ENCODE results near the gene KY.

GRCh38 chr3:134681522-134681900 is 30.7 kb upstream of the KY start:
- no peak for TF ChIP-seq EZH2 (IDR thresholded peaks at IDR 0.05; ENCODE audit: low read depth, unreplicated experiment)
- TF ChIP-seq, protein P1, sequence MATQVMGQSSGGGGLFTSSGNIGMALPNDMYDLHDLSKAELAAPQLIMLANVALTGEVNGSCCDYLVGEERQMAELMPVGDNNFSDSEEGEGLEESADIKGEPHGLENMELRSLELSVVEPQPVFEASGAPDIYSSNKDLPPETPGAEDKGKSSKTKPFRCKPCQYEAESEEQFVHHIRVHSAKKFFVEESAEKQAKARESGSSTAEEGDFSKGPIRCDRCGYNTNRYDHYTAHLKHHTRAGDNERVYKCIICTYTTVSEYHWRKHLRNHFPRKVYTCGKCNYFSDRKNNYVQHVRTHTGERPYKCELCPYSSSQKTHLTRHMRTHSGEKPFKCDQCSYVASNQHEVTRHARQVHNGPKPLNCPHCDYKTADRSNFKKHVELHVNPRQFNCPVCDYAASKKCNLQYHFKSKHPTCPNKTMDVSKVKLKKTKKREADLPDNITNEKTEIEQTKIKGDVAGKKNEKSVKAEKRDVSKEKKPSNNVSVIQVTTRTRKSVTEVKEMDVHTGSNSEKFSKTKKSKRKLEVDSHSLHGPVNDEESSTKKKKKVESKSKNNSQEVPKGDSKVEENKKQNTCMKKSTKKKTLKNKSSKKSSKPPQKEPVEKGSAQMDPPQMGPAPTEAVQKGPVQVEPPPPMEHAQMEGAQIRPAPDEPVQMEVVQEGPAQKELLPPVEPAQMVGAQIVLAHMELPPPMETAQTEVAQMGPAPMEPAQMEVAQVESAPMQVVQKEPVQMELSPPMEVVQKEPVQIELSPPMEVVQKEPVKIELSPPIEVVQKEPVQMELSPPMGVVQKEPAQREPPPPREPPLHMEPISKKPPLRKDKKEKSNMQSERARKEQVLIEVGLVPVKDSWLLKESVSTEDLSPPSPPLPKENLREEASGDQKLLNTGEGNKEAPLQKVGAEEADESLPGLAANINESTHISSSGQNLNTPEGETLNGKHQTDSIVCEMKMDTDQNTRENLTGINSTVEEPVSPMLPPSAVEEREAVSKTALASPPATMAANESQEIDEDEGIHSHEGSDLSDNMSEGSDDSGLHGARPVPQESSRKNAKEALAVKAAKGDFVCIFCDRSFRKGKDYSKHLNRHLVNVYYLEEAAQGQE (IDR thresholded peaks at IDR 0.05; ENCODE audit: unreplicated experiment): no peak

All from GM23338 (cell line).